Measurements from ENCODE around the gene TMA7B. TPM values are rescaled to one million over a fixed set of nuclear protein-coding genes. Genes with fewer than 3 reads are reported as not detected.
"Not testable (repeated sequence)": the region's sequence is repeated elsewhere in the genome, so short reads cannot be mapped to it uniquely, and the experiment has no call there.

TMA7B gene
- total and polyA plus RNA-seq, 2 of the 4 experiments (the other 2 are of a cell fraction), result not detected

GRCh38 chr22:39951603-39952293 is 8.4 kb upstream of the TMA7B start:
- H4K5ac ChIP-seq (ENCODE audit: low read depth, low read length); dilution Hi-C loops (cut with HindIII; ENCODE audit: low sequenced_read_pairs, unreplicated experiment); H3K23ac ChIP-seq (ENCODE audit: low read depth, low read length); DNase-seq; CTCF ChIA-PET; POLR2A ChIA-PET (ENCODE audit: unreplicated experiment); H2AFZ ChIP-seq (replicated peaks; ENCODE audit: low read length, poor library complexity); H3K4me2 ChIP-seq (ENCODE audit: low read depth, low read length); in situ Hi-C loops (cut with MboI; ENCODE audit: low sequenced_read_pairs); H3K4me1 ChIP-seq (ENCODE audit: control insufficient read depth, insufficient read depth, low read length); H3K36me3 ChIP-seq (ENCODE audit: control insufficient read depth, insufficient read depth, low read length); H3K4me3 ChIP-seq (ENCODE audit: insufficient read depth, low read depth, low read length); H2BK20ac ChIP-seq (ENCODE audit: low read depth, low read length); H3K9me1 ChIP-seq (ENCODE audit: insufficient read depth, low read length); H2BK15ac ChIP-seq (ENCODE audit: low read depth, low read length); H3K4ac ChIP-seq (ENCODE audit: low read depth, low read length); H4K8ac ChIP-seq (ENCODE audit: low read depth in 2 of 2, low read length in 2 of 2); H4K91ac ChIP-seq (ENCODE audit: insufficient read depth, low read depth, low read length); H3K9me3 ChIP-seq (ENCODE audit: control insufficient read depth, insufficient read depth, low read length); H3K9ac ChIP-seq (ENCODE audit: low read depth, low read length); H3K79me1 ChIP-seq (ENCODE audit: low read depth in 1 of 2, low read length in 2 of 2); H2AK5ac ChIP-seq (ENCODE audit: low read depth, low read length); H2AK9ac ChIP-seq (replicated peaks; ENCODE audit: low read depth, low read length, poor library complexity); H4K20me1 ChIP-seq (ENCODE audit: insufficient read depth, low read length); H3K14ac ChIP-seq (replicated peaks; ENCODE audit: low read depth, low read length); H2BK5ac ChIP-seq (ENCODE audit: low read depth, low read length, poor library complexity, severe bottlenecking); intact Hi-C loops (cut with micrococcal nuclease); H2BK120ac ChIP-seq (ENCODE audit: low read depth, low read length); H3K56ac ChIP-seq (ENCODE audit: extremely low read depth, insufficient read depth, low read length); ATAC-seq (ENCODE audit: low read depth); H3K18ac ChIP-seq (ENCODE audit: low read depth, low read length); H3K27ac ChIP-seq (ENCODE audit: insufficient read depth, low read length); BruUV-seq (replicated peaks): not testable (repeated sequence)
- WGBS, 2 experiments (ENCODE audit: extremely low coverage in 2 of 2, insufficient read length in 1 of 2), result no CpG with 5 or more reads among the region's 11 CpGs
- H3K27me3 ChIP-seq (ENCODE audit: control insufficient read depth, insufficient read depth, low read length), result peaks cover 45% of the 10 kb centered on the region
